Inflammatory macrophage treated with lipopolysaccharide for 4 hours (primary cell): Measurements from ENCODE around the gene GADD45GIP1.

Source experiments
- DNase-seq: peaks from one replicate; pipeline ENCODE4 v3.0.0-alpha.2; 2020

GADD45GIP1 gene

DNA sequence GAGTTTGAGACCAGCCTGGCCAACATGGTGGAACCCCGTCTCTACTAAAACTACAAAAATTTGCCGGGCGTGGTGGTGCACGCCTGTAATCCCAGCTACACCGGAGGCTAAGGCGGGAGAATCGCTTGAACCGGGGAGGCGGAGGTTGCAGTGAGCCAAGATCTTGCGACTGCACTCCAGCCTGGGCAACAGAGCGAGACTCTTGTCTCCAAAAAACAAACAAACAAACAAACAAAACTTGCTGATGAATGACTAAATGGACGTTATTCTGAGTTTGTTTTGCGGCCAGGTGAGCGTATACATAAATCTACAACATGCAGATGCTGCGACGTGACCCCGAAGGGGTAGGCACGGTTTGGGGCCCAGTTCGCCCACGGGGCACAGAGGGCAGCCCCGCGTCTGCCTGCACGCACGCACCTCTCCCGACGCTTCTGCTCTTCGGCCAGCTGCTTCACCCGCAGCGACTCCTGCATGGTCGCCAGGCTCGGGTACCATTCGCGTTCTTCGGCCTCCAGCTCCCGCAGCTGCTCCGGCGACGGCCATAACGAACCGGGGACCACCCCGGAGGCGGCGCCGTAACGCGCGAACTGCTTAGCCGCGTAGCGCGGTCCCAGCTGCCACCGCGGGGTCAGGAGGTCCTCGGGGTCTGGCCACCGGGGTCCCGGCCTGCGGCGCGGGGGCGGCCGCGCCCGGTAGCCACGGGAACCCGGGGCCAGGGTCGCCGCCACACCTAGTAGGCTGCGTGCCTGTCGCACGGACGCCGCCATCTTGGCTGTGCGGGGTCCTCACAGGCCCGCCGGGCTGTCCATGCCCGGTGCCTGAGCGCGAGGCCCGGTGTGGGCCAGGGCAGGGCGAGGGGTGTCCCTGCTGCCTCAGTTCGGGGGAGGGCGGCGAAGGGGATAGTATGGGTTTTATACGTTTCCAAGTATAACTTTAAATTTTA is at the start of gene GADD45GIP1:
Gene GADD45GIP1, minus strand, starts transcription at position 778 of the 943 bp plus-strand sequence. Its CDS starts 11 bp downstream, at position 767.
- DNase-seq: peak; percentile 75

DNA sequence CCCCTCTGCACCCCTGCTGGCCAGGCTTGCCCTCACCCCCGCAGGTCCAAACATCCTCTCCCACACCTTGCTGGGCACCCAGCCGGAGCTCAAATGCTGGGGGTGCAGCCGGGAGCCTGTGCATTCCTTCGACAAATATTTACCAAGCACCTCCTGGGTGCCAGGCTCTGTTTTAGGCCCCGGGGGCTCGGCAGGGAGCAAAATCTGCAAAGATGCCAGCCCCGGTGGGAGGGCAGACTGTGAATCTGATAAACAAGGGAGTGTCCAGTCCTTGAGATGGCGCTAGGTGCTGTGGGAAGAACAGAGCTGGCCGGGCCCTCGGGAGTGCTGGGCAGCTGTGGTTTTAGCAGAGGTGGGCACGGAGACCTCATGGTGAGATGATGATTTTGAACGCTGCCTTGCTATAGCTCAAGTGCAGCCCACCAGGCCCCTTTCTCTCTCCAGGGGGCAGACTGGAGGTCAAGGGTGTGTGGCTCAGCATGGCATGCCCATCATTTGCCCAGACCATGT is 48.9 kb upstream of the GADD45GIP1 start:
- no peak for DNase-seq

DNA sequence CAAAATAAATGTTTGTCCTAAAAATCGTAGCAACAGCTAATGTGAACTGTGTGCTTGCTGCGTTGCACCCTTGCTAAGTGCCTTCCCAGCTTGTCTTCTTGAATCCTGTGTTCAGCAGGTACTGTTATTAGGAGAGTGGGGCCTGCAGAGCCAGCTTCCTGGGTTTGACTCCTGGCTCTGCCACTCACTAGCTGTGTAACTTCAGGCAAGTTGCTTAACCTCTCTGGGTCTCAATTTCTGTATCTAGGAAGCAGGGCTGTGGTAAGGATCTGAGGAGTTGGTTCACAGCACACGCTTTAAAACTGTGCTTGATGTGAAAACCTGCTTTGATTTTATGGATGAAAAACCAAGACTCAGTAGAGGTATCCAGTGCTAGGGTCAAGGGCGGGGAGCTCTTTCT is 48.2 kb upstream of the GADD45GIP1 start:
- DNase-seq: no peak

DNA sequence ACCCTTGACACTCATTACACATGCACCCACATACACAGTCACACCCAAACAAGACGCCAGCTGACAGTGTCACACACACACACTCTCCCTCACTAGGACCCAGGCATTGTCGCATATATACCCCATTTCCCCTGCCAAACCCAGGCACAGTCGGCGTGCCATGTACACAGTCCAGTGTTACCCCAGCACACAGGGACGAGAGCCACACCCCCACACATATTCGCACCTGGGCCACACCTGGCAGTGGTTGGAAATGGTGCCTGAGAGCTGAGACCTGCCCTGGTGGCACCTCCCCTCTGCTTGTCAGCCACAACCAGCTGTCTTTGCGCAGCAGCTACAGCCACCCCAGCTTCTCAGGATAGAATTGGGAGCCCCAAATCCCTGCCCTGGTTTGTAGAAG is 47.2 kb upstream of the GADD45GIP1 start:
- DNase-seq: no peak

DNA sequence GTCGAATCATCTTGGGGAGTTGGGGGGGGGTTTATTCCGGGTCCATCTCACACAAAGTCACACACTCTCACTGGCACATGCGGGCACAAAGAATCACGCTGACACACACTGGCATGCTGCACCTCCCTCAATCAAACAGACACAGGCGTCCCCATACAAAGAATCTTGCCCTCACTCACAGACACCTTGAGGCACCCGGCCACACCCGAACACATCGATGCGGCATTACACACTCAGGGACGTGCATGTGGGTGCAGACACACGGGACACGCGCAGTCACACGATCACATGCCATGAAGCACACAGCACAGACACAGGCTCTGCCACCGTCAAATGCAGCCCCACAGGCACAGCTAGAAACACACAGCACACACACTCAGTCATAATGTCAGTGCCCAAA is 46.1 kb upstream of the GADD45GIP1 start:
- no peak for DNase-seq

DNA sequence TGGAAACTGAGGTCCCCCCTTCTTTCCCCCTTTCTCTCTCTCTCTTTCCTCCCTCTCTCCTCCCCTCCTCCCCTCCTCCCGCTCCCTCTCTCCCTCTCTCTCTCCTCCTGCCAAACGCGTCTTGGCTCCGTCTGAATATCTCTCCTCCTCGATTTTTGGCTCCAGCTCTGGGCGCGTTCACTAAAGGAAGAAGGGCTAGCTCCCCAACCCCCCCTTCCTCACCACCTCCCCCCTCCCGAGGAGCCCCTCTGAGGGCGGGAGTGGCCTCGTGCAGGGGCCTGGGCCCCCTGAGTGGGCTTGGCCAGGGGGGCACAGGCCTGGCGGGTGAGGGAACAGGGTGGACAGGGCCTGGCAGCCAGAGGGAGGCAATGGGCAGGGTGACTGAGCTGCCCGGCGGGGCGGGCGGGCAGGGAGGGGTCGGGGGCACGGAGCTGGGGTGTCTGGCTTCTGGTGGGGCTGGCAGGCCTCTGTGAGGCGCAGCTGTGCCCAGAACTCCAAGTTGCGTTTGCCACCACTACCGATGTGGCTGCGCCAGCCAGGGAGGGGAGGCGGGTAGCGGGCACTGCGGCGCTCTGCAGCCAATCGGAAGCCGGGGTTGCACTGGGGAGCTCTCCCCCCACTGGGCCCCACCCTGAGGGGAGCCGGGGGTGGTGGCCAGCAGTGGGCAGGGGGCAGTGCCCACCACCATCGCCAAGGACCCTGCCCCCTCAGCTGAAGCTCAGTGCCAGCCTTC is 45.3 kb upstream of the GADD45GIP1 start:
- no peak for DNase-seq

DNA sequence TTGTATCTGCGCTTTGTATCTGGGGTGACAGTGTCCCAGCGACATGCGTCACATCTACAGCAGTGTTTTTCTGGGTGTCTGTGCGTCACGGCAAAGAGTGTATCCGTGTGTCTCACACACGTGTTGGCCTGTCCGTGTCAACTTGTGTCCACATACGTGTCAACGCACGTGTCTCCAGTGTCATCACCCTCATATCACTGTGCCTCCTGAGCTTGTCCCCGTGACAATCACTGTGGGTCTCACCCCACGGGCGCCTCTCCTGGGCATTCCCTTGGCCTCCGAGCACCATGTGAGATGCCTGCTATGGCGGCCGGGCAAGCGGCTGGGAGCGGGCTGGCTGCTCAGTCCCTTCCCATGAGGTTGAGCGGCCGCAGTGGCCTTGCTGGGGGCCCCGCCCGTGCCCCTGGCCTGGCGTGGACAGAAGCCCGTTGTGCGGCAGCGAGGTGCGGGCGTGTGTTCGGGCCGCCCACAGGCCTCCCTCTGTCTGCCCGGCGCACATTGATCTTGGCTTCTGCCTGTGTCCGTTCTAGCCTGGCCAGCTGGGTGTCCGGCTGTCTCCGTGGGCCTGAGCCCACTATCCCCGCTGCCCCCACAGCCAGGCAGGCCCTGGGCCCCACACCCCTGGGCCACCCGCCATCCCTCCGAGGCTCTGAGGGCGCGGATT is 44.6 kb upstream of the GADD45GIP1 start:
- DNase-seq: no peak

DNA sequence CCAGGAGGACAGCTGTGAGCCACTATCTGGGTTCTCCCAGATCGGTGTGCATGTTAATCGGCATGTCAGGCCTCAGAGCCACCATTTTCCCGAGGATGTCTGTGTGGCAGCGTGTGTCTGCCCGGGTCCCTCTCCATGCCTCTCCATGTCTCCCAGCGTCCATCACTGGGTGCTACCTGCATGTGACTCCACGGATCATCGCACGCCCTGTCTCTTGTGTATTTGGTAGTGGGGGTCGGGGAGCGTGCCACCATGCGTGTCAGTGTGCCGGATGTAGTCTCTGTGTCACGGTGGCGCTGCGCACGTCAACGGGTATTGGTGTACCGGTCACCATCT is 44.1 kb upstream of the GADD45GIP1 start:
- no peak for DNase-seq

DNA sequence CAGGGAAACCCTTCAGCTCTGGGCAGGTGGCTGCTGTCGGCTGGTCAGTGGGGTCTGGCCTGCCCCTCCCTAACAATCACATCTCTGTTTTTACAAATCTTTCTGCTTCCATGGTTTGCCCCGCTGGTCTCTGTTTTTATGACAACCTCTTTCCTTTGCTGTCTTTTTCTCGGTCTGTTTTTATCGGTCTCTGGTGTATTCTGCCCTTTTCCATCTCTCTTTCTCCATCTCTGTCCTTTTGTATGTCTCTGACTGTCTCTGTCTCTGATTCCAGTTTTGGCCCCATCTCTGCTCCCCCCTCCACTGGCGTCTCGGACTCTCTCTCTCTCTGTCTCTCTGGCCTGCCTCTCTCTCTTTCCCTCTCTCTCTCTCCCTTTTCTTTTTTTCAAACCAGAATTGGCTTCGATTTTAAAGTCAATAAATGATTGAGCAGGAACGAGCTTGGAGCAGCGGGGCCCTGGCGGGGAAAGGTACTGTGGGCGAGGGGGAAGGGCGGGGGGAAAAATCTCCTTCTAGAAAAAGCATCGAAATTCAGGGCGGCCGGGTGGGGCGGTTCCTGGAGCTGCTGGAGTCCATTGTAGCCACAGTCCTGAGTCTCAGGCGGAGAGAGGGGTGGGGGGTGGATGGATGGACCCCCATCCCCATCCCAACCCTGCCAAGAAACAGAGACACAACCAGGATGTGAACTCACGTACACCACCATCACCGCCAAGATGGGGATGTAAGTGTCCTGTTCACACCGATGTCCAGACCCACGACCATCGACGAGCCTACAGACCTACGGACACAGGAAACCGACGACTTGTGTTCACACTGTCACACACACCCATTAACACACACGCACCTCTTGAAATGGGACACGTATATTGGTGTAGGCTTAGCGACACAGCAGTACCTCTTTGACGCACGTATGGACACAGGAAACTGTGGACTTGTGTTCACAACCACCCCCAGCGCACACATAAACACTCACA is 41.2 kb upstream of the GADD45GIP1 start:
- DNase-seq: no peak

DNA sequence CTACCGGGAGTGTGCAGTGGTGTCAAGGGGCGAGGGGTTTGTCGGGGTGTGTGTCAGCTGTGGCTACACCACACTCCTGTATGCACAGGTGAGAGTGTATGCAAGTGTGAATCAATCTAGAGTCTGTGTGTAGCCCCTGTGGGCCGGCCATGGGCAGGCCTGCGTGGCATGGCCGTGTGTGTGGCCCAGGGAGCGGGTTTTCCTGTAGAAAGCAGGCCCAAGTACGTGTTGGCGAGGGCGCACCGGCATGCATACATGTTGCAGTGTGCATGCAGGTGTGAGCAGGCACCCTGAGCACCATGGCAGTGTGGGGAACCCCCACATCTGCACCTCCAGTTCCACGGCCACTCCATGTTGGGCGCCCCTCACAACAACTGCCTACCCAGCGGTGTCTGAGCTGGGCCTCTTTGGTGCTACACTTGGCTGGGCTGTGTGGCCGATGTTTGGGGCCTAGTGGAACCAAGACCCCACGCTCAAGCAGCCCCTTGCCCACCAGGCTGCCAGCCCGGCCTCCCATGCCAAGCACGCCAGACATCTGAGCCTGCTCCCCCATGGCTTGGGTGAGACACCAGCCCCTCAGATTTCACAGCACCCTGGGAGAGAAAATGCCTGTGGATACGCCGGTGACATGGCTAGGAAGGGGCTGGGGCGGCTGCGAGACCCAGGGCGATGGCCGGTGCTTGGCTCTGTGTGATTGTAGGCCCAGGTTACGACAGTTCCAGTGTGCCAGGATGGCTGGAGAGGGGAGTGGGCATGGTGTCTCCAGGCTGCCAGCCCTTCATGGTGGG is 40.4 kb upstream of the GADD45GIP1 start:
- DNase-seq: no peak

DNA sequence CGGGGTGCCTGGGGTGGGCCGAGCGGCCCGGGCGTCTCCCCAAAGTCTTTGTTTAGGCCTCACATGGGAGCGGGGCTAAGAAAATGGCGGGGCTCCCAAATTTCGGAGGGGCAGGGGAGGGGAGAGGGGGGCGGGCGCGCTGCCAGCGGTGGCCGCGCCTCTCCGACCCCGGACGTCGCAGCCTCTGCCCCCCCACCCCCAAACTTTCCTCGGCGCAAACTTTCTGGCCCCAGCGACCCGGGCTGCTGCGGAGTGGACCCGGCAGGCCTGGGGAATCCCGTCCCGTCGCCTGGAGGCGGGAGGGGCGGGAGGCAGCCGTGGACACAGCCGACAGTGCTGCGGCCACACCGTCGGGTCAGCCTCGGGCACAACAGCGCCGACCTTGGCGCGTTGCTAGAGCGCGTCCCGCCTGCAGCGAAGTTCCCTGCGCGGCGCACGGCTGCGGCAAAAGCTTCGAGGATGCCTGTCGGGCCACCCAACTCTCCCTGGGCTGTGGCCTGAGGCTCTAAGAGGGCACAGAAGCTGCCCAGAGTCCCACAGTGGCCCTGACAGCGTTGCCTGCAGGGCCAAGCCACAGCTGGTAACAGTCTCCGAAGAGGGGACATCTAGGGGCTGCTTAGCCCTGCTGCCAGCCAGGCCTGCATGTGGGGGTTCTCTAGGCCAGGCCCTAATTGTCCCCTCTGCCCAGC is 39.5 kb upstream of the GADD45GIP1 start:
- no peak for DNase-seq

DNA sequence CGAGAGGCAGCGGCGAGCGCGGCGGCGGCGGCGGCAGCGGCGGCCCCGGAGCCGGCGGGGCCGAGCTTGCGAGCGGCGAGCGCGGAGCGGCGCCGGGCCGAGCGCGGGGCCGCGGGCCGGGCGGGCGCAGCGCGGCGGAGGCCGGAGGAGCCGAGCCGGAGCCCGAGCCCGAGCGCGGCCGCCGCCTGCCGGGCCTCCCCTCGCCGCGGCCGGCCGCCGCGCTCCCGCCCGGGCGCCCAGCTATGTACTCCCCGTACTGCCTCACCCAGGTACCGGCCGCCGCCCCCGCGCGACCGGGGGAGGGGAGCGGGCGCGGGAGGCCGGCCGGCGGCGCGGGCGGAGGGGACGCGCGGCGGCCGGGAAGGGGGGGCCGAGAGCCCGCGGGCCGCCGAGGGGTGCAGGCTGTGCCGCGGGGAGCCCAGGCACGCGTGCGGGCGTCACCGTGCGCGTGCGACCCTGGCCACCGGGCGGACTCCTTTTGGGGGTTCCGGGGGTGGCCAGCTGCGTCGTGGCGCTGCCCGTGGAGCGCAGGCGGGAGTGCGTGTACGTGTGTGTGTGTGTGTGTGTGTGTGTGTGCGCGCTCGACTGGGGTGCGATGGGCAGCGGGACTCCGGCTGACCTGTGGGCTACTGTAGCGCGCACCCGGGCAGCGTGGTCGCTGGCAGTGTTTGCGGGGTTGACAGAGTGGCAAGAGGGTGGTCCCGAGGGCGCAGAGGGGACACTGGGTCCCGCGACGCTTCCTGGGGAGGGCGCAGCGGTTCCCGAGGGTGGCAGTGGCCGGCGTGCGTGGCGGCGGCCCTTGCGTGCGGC is 38.8 kb upstream of the GADD45GIP1 start:
- no peak for DNase-seq

DNA sequence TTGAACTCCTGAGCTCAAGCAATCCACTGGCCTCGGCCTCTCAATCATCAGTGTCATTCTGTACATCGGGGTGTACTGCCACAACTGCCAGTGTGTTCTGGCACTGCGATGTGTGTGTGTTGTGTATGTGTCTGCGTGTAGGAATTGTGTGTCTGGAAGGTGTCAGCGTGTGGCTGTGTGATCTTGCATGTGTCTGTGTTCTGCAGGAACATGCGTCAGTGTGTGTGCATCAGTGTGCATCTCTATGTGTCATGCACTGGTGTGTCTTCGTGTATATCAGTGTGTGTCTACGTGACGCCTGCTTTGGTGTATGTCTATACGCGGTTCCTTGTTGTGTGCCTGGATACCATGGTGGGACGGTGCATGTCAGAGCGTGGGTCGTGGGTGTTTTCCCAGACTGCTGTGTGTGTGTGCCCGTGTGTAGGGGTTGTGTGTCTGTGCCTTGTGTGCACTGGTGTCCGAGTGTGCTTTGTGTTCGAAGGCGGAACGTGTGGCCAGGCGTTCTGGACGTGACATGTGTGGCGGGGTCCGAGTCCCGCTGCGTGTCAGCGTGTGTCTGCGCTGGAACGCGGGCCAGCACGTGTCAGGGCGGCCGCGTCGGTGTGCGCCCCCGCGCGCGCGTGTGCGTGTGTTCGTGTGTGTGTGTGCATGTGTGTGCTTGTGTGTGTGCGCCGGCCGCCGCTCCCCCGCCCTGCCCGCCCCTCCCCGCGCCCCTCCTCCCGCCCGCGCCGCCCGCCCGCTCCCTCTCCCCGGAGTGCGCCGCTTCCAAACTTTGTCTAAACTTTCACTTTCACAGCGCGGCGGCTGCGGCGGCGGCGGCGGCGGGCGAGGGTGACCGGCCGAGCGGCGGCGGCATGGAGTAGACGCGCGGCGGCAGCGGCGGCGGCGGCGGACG is 37.9 kb upstream of the GADD45GIP1 start, which contains the start of gene NFIX:
Gene NFIX, plus strand, starts transcription at position 775 of the 895 bp plus-strand sequence. CDS start 363 bp downstream, outside the sequence.
- DNase-seq: peak; percentile 66

DNA sequence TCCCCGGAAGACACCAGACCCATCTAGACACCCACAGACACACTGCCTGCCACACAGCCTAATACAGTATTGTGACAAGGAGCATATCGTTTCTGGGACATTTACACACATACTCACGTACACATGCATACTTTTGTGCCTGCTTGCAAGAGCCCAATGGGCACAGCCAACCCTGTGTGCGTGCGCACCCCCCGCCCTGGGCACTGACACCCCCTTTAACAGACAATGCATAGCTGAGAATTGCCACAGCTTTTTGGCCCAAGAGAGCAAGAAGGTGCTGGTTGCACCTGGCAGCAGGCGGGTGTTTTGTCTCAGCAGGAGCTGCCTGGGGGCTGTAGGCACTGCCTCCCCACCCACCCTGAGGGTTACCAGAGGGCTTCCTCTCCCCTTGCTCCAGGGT is 36.5 kb upstream of the GADD45GIP1 start:
- no peak for DNase-seq

DNA sequence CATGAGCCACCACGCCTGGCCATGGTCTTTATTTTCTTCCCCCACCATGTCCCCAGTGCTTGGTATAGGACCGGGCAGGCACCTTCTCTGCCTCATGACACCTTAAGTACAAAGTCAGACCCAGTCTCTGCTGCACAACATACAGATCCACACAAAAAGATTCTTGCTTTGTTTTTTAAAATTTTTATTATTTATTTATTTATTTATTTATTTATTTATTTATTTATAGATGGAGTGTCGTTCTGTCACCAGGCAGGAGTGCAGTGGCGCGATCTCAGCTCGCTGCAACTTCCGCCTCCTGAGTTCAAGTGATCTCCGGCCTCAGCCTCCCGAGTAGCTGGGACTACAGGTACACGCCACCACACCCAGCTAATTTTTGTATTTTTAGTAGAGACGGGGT is 35.7 kb upstream of the GADD45GIP1 start:
- no peak for DNase-seq

DNA sequence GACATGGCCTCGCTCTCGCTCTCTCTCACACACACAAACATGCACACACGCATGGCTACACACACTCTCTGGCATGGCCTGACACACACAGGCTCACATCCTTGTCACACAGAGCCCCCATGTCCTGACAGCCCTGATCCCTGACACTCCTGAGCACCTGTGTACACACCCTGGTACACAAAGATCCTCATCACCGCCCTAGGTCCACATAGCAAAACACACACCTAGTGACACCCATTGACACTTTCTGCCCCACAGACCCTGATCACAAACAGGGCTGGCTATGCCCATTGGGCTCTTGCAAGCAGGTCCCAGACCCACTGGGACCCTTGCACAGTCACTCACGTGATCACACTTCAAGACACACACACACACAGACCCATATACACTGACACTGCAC is 34.3 kb upstream of the GADD45GIP1 start:
- DNase-seq: no peak

DNA sequence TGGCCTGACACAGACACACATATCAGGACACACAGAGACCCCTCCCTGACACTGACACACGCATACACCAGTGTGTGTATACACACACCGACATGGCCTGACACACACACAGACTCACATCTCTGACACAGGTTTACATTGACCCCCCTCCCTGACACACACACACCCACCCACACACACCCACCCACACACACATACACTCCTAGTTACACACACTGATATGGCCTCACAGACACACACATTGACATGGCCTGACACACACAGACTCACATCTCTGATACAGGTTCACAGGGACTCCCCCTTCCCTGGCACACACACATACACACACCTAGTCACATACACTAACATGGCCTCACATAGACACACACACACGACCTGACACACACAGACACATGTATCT is 33.8 kb upstream of the GADD45GIP1 start:
- DNase-seq: no peak

DNA sequence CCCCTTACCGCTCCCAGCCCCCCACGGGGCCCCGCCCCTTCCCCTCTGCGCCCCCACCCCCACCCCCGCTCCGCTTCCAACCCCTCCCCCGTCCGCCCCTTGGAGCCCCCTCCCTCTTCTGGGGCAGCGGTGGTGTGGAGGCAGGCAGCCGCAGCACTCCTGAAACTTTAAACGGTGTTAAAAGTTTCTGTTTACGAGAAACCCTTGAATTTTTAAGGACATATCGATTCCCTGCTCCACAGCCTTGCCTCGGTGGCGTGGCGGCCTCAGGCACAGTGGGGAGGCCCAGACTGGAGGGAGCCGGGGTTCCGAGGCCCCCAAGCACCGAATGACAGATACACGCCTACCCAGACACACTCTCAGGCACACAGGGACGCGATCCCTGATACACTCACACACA is 33.4 kb upstream of the GADD45GIP1 start:
- no peak for DNase-seq

DNA sequence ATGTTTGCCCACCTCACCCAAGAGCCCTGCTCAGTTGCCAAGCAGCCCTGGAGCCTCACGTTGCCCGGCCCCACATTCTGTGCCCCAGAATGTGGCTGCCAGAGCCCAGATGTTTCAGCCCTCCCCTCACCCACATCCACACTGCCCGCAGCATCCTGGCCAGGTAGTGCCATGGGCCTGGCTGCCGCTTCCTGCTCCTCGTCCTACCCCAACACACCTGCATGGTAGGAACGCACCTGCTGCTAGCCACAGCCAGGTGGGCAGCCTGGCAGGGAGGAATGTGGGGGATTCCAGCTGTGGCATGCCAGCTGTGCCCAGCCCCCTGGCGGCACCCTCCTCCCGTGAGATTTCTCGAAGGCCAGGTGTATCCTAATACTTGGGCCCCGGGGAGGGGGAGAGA is 30.8 kb upstream of the GADD45GIP1 start:
- DNase-seq: no peak
